Astrocyte (in vitro differentiated cells and primary cell): ENCODE data around the gene SYNM. TPM values are rescaled to one million over a fixed set of nuclear protein-coding genes. Genes with fewer than 3 reads are reported as not detected.
A peak's percentile ranks its signal among the peaks of the same experiment; 100 is the strongest.

Experiments
- DNase-seq: peaks from one replicate; pipeline ENCODE4 v3.0.0-alpha.2; 2010; ENCODE audit warnings: low read depth
- FAIRE-seq: peaks from 2 replicates; lab custom pipeline; 2011; peaks lifted over from hg19 to GRCh38; lab: Jason Lieb, UNC
- H2AFZ ChIP-seq: 2 replicates; pipeline ENCODE4 v1.6.0; 2012; ENCODE audit warnings: low read depth, low read length, inconsistent platforms
- H3K27ac ChIP-seq: 2 replicates; pipeline ENCODE4 v1.5.1; 2011; ENCODE audit warnings: low read depth, low read length, inconsistent platforms
- H3K27me3 ChIP-seq: 2 replicates; pipeline ENCODE4 v1.6.0; 2011; ENCODE audit warnings: low read length, inconsistent platforms; ENCODE audit not compliant: insufficient read depth
- H3K36me3 ChIP-seq: 2 replicates; pipeline ENCODE4 v1.5.1; 2011; ENCODE audit warnings: low read length, inconsistent platforms; ENCODE audit not compliant: insufficient read depth
- H3K4me1 ChIP-seq: 2 replicates; pipeline ENCODE4 v1.5.1; 2011; ENCODE audit warnings: low read length, inconsistent platforms; ENCODE audit not compliant: insufficient read depth
- H3K4me2 ChIP-seq: 2 replicates; pipeline ENCODE4 v1.6.0; 2012; ENCODE audit warnings: low read length, inconsistent platforms
- H3K4me3 ChIP-seq: 2 replicates; pipeline ENCODE4 v1.5.1; 2011; ENCODE audit warnings: low read depth, mild to moderate bottlenecking, low read length, inconsistent platforms; ENCODE audit not compliant: insufficient read depth
- H3K79me2 ChIP-seq: 2 replicates; pipeline ENCODE4 v1.6.0; 2012; ENCODE audit warnings: mild to moderate bottlenecking, low read length, inconsistent platforms; ENCODE audit not compliant: insufficient read depth
- H3K9ac ChIP-seq: 2 replicates; pipeline ENCODE4 v1.6.0; 2012; ENCODE audit warnings: mild to moderate bottlenecking, low read length, inconsistent platforms
- H3K9me3 ChIP-seq: 2 replicates; pipeline ENCODE4 v1.5.1; 2012; ENCODE audit warnings: low read depth, mild to moderate bottlenecking, low read length, inconsistent platforms; ENCODE audit not compliant: insufficient read depth
- H4K20me1 ChIP-seq: 2 replicates; pipeline ENCODE4 v1.6.0; 2012; ENCODE audit warnings: low read length, inconsistent platforms; ENCODE audit not compliant: insufficient read depth
- H3K27ac Mint-ChIP-seq: one replicate; pipeline ENCODE4 v1.8.0; 2021; ENCODE audit warnings: mild to moderate bottlenecking, mixed read lengths; ENCODE audit not compliant: unreplicated experiment
- H3K27me3 Mint-ChIP-seq: one replicate; pipeline ENCODE4 v1.8.0; 2021; ENCODE audit warnings: low read depth, mixed read lengths; ENCODE audit not compliant: unreplicated experiment
- H3K36me3 Mint-ChIP-seq: one replicate; pipeline ENCODE4 v1.8.0; 2021; ENCODE audit warnings: low read depth, mixed read lengths; ENCODE audit not compliant: unreplicated experiment
- H3K4me1 Mint-ChIP-seq: one replicate; pipeline ENCODE4 v1.8.0; 2021; ENCODE audit warnings: low read depth, mixed read lengths; ENCODE audit not compliant: unreplicated experiment
- H3K4me3 Mint-ChIP-seq: one replicate; pipeline ENCODE4 v1.8.0; 2021; ENCODE audit warnings: mild to moderate bottlenecking, moderate library complexity, mixed read lengths; ENCODE audit not compliant: unreplicated experiment
- H3K9me3 Mint-ChIP-seq: one replicate; pipeline ENCODE4 v1.8.0; 2021; ENCODE audit warnings: mild to moderate bottlenecking, mixed read lengths; ENCODE audit not compliant: unreplicated experiment
- EZH2 ChIP-seq: IDR thresholded peaks from 2 replicates; pipeline ENCODE4 v1.6.1; 2012; ENCODE audit warnings: mild to moderate bottlenecking, low read length, inconsistent platforms; ENCODE audit not compliant: insufficient read depth
- total RNA-seq: library from RNA; stranded (reverse); gene quantifications from 2 replicates; pipeline ENCODE4 v1.2.1, GENCODE V29; 2021
- TF ChIP-seq, protein P1 (sequence below): IDR thresholded peaks from 2 replicates; pipeline ENCODE4 v1.5.1; 2011; ENCODE audit warnings: low read depth, mild to moderate bottlenecking, inconsistent platforms, low read length, moderate library complexity; ENCODE audit not compliant: insufficient read depth

Gene SYNM
- total RNA-seq, 1 donor from 2014 or later, result 9.7 TPM

DNA sequence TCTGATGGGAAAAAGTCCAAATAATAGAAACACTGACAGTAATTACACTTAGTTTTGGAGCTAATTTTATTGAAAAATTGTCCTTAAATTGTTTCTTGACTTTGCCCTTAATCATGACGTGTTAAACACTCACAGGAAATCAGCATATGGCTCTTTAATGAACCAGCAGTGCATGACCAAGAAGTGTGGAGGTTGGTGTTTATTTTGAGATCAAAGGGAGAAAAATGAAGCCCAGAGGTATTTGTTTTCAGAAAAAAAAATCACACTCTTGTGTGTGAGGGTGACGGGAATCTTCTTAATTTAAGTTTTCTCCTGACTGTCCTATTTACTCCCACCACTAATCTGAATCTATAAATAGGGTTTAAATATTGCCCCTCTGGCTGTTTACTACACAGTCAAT lies 28.8 kb upstream of the SYNM start:
- no peak overlapping the region for H3K27ac ChIP-seq
- TF ChIP-seq, protein P1, sequence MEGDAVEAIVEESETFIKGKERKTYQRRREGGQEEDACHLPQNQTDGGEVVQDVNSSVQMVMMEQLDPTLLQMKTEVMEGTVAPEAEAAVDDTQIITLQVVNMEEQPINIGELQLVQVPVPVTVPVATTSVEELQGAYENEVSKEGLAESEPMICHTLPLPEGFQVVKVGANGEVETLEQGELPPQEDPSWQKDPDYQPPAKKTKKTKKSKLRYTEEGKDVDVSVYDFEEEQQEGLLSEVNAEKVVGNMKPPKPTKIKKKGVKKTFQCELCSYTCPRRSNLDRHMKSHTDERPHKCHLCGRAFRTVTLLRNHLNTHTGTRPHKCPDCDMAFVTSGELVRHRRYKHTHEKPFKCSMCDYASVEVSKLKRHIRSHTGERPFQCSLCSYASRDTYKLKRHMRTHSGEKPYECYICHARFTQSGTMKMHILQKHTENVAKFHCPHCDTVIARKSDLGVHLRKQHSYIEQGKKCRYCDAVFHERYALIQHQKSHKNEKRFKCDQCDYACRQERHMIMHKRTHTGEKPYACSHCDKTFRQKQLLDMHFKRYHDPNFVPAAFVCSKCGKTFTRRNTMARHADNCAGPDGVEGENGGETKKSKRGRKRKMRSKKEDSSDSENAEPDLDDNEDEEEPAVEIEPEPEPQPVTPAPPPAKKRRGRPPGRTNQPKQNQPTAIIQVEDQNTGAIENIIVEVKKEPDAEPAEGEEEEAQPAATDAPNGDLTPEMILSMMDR, result no peak
- no peak for TF ChIP-seq EZH2

GRCh38 chr15:99076555-99077308 lies 28.1 kb upstream of the SYNM start:
- Histone ChIP-seq H3K4me1 (peaks cover 3% of the 10 kb centered on the region), H3K4me2 (peak overlapping the region; percentile 79), H3K4me3 (peak overlapping the region; percentile 45), H3K79me2 (no peaks in the 10 kb centered on the region), H3K27me3 (no peaks in the 10 kb centered on the region), H3K27ac (no peak overlapping the region), H4K20me1 (no peaks in the 10 kb centered on the region), H3K9ac (peak overlapping the region; percentile 56), H3K9me3 (no peaks in the 10 kb centered on the region), H2AFZ (peak overlapping the region; percentile 74), H3K36me3 (no peaks in the 10 kb centered on the region)
- no peaks in the 10 kb centered on the region for H3K36me3 Mint-ChIP-seq
- H3K9me3 Mint-ChIP-seq, result no peaks in the 10 kb centered on the region
- peaks cover 3% of the 10 kb centered on the region for H3K27me3 Mint-ChIP-seq
- peak overlapping the region; percentile 90 for H3K27ac Mint-ChIP-seq
- H3K4me1 Mint-ChIP-seq, result peaks cover 6% of the 10 kb centered on the region
- peak overlapping the region; percentile 83 for H3K4me3 Mint-ChIP-seq
- DNase-seq (peak; percentile 73), FAIRE-seq (peak; percentile 76)
- TF ChIP-seq, protein P1, result peak; percentile 94
- no peak for TF ChIP-seq EZH2

More for the DNA sequence above, 28.8 kb upstream of the SYNM start:
- Histone ChIP-seq H3K4me2 (peak overlapping the region; percentile 79), H3K36me3 (no peaks in the 10 kb centered on the region), H3K9me3 (no peaks in the 10 kb centered on the region), H2AFZ (peak overlapping the region; percentile 74), H3K9ac (peak overlapping the region; percentile 56), H3K27me3 (no peaks in the 10 kb centered on the region), H3K79me2 (no peaks in the 10 kb centered on the region), H3K4me1 (peaks cover 3% of the 10 kb centered on the region), H4K20me1 (no peaks in the 10 kb centered on the region), H3K4me3 (peak overlapping the region; percentile 45)
- Mint-ChIP-seq H3K36me3 (no peaks in the 10 kb centered on the region), H3K27ac (peak overlapping the region; percentile 90), H3K4me3 (peak overlapping the region; percentile 83), H3K27me3 (peaks cover 6% of the 10 kb centered on the region), H3K9me3 (no peaks in the 10 kb centered on the region), H3K4me1 (peaks cover 6% of the 10 kb centered on the region)
- FAIRE-seq (no peak), DNase-seq (no peak)

GRCh38 chr15:99082798-99083197 lies 22.1 kb upstream of the SYNM start:
- Mint-ChIP-seq H3K27me3 (no peaks in the 10 kb centered on the region), H3K9me3 (peaks cover 7% of the 10 kb centered on the region), H3K4me3 (no peak overlapping the region), H3K36me3 (peaks cover 3% of the 10 kb centered on the region), H3K4me1 (peaks cover 2% of the 10 kb centered on the region), H3K27ac (no peak overlapping the region)
- no peaks in the 10 kb centered on the region for H3K79me2 ChIP-seq
- FAIRE-seq (no peak), DNase-seq (no peak)
- H3K27me3 ChIP-seq, result no peaks in the 10 kb centered on the region
- no peaks in the 10 kb centered on the region for H3K36me3 ChIP-seq
- H3K9ac ChIP-seq, result no peak overlapping the region
- peaks cover 2% of the 10 kb centered on the region for H3K9me3 ChIP-seq
- H2AFZ ChIP-seq, result no peak overlapping the region
- peaks cover 4% of the 10 kb centered on the region for H3K4me1 ChIP-seq
- no peak overlapping the region for H3K4me2 ChIP-seq
- TF ChIP-seq EZH2, result no peak
- TF ChIP-seq, protein P1, result no peak
- no peak overlapping the region for H3K4me3 ChIP-seq
- H3K27ac ChIP-seq, result no peak overlapping the region
- H4K20me1 ChIP-seq, result no peaks in the 10 kb centered on the region
